ENCODE measurements around the gene CEMIP.

DNA sequence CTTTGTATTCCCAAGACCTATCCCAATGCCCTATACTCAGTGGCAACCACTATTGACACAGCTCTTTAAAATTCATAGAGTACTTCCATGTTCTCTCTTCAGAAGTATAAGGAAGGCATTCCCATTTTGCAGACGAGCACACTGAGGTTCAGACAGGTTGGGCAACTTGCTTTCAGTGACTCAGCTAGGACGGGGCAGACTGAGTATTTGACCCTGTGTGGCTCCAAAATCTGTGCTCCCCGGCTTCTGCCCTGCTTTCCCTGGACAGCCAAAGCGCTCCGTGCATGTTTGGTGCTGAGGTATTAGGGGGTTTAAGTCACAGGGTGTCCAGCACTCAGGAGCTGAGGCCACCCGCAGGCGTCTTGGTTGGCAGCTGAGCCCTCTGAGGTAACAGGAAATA, 59.5 kb downstream of the CEMIP start:
- TF ChIP-seq, protein P1, sequence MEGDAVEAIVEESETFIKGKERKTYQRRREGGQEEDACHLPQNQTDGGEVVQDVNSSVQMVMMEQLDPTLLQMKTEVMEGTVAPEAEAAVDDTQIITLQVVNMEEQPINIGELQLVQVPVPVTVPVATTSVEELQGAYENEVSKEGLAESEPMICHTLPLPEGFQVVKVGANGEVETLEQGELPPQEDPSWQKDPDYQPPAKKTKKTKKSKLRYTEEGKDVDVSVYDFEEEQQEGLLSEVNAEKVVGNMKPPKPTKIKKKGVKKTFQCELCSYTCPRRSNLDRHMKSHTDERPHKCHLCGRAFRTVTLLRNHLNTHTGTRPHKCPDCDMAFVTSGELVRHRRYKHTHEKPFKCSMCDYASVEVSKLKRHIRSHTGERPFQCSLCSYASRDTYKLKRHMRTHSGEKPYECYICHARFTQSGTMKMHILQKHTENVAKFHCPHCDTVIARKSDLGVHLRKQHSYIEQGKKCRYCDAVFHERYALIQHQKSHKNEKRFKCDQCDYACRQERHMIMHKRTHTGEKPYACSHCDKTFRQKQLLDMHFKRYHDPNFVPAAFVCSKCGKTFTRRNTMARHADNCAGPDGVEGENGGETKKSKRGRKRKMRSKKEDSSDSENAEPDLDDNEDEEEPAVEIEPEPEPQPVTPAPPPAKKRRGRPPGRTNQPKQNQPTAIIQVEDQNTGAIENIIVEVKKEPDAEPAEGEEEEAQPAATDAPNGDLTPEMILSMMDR (IDR thresholded peaks at IDR 0.05), result no peak
- TF ChIP-seq EZH2phosphoT487 (IDR thresholded peaks at IDR 0.05), result no peak
- TF ChIP-seq EZH2 (IDR thresholded peaks at IDR 0.05), result no peak

Data from neural progenitor cell (in vitro differentiated cells).